GM18861 (cell line): ENCODE results near the gene KPNA6.

Experiments used
- ATAC-seq: cut with Tn5 transposase; IDR thresholded peaks from one replicate; pipeline ENCODE4 v1.9.1; 2021; ENCODE audit not compliant: unreplicated experiment

KPNA6 gene

DNA sequence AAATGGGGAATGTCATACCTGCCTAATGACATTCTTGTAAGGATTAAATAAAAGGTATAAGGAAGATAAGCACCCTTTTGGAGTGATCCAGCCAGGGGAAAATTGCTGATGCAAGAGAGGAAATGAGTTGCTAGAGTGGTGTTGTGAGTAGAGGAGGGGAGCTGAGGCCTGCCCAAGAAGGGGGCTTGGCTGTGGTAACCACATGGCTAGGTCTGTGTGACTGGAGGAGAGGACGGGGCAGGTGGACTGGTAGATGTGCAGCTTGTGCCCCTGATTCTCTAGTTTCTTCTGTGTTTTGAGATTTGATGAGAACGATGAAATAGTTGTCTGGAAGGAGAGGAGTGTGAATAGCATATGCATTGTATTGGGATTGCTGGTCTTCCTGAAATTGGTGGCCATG, 78.2 kb downstream of the KPNA6 start:
- ATAC-seq = no peak

DNA sequence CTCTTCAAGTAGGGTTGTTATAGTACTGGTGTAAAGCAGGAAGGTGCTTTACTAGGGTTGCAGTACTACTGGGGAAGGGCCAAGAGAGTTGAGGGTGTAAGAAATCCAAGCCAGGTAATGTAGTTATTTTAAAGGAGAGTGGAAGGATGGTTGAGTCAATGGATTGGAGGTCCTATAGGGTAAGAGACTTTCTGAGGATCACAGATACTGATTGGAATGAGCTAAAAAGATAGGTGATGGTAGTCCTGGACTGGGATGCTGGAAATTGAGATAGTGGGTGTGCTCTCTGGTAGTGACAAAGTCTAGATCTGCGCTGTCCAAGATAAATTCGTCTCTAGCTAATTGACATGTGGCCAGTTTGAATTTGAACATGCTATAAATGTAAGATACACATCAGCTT, 78.6 kb downstream of the KPNA6 start:
- ATAC-seq = no peak

DNA sequence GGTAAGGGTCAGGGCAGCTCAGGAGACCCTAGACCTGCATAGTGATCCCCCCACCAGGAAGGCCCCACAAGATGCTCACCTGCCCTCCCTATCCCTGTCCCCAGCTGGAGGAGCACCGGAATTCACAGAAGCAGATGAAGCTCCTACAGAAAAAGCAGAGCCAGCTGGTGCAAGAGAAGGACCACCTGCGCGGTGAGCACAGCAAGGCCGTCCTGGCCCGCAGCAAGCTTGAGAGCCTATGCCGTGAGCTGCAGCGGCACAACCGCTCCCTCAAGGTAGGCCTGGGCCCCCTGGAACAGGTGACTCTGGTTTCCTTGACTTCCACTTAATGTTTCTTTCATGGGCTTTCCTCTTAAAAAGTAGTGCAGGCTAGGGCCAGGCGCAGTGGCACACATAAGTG, 80.0 kb downstream of the KPNA6 start:
- ATAC-seq = no peak

DNA sequence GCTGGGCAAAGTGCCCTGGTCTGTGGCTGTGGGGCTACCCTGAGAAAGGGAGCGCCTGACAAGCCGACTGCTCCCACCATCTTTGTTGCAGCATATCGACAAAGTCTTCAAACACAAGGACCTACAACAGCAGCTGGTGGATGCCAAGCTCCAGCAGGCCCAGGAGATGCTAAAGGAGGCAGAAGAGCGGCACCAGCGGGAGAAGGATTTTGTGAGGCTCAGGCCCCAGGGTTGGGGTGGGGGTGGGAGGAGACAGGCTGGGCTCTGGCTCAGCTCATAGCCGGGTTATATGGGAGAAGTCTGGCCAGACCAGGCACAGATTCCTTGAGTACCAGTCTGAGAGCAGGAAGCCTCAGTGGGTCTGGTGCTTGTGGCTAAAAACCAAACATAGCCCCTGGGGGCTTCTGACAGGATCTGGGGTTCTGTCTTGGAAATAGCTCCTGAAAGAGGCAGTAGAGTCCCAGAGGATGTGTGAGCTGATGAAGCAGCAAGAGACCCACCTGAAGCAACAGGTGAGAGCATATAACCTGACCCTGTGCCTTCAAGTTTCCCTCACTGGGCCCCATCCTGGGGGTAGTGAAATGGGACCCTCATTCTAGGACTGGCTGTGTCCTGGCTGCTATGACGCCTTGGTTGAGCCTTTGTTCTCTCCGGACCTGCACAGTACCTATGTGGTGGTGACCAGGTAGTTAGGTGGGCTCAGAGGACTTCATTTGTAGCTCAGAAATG, 84.5 kb downstream of the KPNA6 start:
- no peak for ATAC-seq

DNA sequence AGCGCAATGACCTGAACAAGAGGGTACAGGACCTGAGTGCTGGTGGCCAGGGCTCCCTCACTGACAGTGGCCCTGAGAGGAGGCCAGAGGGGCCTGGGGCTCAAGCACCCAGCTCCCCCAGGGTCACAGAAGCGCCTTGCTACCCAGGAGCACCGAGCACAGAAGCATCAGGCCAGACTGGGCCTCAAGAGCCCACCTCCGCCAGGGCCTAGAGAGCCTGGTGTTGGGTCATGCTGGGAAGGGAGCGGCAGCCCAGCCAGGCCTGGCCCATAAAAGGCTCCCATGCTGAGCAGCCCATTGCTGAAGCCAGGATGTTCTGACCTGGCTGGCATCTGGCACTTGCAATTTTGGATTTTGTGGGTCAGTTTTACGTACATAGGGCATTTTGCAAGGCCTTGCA, 87.1 kb downstream of the KPNA6 start:
- no peak for ATAC-seq

DNA sequence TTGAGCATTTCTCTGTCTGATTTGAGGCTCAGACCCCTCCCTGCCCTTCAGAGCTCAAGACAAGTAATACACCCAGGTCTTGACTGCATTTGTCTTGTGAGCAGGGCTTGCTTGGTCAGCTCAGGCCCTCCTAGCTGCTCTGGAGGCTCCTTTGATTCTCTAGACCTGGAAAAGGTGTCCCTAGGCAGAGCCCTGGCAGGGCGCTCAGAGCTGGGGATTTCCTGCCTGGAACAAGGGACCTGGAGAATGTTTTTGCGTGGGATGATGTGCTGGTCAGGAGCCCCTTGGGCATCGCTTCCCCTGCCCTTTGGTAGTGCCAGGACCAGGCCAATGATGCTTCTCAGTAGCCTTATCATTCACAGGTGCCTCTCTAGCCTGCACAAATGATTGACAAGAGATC, 87.7 kb downstream of the KPNA6 start:
- ATAC-seq = no peak

DNA sequence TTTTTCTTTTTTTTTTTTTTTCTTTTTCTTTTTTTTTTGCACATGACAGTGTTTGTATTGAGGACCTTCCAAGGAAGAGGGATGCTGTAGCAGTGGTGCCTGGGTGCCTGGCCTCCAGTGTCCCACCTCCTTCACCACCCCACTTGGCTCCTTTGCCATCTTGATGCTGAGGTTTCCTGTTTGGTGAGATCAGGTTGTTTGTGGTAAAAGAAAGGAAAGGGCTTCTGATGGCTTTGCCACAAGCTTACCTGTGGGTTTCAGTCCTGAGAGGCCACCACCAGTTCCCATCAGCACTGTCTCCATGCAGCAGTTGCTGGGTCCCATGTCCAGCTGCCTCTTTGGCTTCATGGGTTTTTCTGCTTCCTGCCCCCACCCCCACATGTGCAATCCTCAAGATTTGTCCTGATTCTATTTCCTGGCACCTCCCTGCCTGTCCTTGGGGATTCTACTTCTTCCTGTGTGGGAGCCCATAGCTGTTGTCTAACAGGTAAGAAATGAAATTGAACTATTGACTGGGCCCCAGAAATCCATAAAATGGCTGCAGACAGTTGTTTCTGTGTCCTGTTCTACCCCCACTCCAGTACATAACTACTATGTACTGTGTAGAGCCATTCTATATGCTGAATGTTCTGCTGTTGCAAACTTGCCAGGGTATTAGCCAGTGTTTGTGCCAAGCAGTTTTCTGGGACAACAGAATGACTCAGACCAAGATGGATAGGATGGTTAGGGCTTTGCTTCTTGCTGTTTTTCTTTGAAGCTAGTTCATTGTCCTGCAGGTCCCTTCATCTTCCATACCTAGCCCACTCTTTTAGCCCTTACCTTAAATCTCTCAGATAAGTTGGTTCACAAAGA, 88.3 kb downstream of the KPNA6 start:
- ATAC-seq = no peak

DNA sequence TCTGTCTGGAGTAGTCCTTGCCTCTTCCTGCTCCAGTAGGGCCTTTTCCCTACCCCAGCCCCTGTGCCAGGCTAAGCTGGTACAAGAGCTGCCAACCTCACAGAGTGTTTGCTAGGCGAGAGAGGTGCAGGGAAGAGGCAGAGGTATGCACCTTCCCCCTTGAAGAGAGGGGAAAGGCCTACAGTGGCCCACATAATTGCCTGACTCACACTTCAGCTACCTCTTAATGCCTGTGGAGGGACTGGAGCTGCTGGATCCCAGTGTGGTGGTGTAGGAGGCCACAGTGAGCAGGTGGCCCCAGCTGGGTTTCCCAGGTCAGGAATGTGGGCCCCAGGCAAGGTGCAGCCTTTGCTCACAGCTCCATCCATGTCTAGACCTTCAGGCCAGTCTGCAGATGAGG, 89.2 kb downstream of the KPNA6 start:
- ATAC-seq = no peak

DNA sequence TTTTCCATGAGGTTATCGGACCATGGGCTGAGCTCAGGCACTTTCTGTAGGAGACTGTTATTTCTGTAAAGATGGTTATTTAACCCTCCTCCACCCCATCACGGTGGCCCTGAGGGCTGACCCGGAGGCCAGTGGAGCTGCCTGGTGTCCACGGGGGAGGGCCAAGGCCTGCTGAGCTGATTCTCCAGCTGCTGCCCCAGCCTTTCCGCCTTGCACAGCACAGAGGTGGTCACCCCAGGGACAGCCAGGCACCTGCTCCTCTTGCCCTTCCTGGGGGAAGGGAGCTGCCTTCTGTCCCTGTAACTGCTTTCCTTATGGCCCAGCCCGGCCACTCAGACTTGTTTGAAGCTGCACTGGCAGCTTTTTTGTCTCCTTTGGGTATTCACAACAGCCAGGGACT, 90.0 kb downstream of the KPNA6 start:
- no peak for ATAC-seq

DNA sequence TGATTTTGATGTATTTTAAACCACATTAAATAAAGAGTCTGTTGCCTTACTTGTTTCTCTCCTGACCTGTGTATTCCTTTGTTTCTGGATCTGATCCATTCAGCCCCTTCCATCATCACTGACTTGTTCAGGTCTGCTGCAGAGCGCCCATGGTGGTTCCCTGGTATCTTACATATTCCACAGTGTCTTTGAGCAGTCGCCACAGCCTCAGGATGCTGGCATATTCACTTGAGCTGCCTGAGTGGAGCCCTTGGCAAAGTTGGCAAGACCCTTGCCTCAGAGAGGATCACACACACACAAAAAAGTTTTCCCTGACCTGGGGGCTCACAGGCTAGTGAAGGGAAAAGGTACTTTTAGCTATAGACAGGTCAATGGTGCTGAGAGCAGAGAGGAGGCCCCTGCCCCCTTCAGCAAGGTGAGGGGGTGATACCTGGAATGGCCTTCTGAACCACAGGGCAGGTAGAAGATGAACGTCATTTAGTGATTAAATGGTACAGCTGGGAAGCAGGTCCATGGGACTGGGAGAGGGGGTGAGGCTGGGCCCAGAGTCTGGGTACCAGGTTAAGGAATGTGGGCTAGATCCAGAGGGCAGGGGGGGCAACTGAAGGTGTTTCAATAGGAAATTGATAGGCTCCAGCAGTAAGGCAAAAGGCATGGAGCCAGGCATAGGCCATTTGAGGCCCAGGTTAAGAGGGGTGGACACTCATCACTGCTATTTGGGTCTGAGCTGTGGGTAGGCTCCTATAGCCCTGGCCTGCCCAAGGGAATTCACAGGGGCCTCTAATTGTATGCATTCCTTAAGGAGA, 90.6 kb downstream of the KPNA6 start:
- no peak for ATAC-seq

DNA sequence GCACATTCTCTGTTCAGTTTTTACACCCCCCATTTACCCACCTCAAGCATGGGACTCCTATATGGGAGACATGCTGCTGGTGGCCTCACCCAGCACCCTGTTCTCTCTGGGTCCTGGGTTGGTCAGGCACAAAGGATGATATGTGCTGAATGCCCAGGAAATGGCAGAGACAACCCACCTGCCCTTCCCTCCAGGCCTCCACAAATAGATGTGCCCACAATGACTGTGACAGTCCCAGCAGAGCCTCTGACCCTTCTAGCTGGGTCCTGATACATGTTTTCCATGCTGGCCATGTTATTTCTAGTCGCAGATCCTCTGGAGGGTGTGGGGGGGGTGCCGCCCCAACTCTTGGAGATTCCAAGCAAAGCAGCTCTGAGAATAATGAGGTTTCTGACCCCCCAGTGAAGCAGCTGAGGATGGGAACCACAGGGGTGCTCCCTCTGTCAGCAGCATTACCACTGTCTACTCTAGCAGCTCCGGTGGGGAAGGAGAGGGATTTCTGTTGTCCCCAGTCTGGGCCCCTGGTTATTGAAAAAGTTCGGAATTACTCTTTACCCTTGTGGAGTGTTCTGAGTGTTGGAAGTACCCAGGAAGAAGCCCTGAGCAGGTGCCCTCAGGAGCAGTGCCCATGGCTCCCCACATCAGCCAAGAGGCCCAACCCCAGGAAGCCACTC, 91.3 kb downstream of the KPNA6 start:
- no peak for ATAC-seq

DNA sequence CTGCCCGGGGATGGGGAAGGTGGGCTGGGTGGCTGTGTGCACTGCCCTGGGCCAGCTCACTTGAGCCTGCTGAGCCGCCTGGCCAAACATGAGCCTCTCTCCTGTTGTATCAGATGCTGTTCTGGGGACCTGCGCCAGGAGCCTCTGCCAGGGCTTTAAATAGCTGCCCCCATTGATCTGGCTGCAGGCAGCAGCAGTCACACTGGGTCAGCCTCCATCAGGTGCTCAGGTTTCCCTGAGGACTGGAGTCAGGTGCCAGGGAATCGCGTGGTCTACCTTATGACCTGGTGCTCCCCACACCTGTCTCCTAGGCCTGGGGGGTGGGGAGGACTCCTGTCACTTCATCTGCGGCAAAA, 91.8 kb downstream of the KPNA6 start:
- no peak for ATAC-seq

DNA sequence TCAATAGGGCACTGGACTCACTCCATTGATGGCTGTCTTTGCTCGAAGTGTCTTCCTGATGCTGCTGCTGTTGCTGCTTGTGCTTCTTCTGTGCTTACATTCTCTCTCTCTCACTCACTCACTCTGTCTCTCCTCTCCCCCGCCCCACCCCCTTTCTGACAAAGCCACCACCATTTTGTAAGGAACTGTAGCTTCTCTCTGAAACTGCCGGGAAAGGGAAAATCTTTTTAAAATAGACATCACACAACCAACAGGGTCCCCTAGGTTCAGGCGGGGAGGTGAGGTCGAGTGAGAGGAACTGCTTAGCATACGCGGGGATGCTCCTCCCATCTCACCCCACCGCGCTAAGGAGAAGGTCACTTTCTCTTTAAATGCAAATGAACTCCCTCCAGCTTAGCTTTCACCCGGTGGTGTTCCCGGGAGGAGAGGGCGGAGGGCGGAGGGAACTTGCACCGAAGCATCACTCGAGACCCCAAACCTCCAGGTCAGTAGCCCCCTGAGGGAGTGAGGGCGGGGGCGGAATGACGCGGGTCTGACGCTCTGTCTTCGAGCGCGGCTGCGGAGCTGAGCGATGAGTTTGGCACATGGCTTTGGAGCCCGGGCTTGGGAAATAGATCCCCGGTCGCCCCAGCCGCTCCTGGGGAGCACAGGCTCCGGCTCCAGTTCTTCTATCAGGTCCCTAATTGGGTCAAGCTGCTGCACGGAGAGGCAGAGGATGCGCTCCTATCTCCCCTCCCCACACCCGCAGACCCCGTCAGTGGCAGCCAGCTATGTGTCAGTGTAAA, 92.6 kb downstream of the KPNA6 start, which contains the start of gene CCDC28B:
TSS of gene CCDC28B (plus strand) at position 370 of the 785 bp plus-strand sequence. CDS start 1,341 bp downstream, outside the sequence.
- ATAC-seq = no peak

DNA sequence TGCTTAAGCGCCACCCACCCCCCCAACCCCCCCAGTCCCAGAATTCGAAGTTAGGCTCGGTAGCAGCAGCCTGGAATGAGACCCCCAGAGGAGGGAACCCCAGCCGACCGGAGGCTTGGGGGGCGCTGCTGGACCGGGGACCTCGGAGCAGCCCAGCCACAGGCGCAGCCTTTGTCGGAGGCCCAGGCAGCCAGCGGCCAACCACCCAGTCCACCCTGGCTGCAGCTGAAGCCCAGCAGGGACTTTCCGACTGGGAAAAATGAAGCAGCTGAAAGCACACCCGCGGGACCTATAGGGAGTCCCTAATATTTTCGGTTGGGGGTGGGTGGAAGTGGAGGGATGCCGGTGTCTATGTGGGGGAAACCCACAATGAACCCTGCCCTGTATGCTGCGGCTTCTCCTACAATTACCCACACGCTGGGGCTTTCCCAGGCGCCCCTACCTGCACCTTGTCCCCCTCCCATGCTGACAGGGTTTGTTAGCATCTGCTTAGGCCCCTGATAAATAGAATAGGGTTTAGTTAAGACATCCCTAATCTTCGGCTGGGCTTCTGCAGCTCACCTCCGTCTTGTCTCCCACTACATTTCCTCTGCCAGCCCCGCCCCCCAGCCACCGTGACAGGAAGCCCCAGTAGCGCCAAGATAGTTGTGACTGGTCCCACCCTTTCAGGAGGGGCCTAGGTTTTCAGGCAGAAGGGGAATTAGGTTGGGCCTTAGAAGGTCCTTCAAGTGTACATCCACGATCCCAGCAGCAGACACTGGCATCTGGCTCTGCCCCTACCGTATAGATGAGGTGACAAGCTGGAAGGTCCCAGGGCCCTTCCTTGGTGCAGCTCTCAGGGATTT, 93.4 kb downstream of the KPNA6 start:
- ATAC-seq = no peak

DNA sequence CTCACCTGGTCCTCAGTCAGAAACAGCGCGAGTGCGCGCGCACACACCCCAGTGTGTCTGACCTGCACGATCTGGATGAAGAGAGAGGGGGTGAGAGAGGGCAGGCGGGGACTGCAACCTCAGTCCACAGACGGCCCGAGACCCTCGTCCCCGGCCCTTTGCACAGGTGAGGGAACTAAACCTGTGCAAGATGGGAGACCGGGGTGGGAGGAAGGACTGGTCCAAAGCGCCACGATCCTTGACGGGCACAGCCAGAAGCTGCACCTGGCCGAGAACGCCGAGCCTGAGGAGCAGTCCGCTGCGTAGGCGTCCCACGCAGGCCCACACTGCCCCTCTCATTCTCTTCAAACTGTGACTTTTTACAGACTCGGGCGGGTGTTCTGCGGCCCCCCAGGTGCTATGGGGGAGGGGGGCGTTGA, 97.1 kb downstream of the KPNA6 start:
- no peak for ATAC-seq

DNA sequence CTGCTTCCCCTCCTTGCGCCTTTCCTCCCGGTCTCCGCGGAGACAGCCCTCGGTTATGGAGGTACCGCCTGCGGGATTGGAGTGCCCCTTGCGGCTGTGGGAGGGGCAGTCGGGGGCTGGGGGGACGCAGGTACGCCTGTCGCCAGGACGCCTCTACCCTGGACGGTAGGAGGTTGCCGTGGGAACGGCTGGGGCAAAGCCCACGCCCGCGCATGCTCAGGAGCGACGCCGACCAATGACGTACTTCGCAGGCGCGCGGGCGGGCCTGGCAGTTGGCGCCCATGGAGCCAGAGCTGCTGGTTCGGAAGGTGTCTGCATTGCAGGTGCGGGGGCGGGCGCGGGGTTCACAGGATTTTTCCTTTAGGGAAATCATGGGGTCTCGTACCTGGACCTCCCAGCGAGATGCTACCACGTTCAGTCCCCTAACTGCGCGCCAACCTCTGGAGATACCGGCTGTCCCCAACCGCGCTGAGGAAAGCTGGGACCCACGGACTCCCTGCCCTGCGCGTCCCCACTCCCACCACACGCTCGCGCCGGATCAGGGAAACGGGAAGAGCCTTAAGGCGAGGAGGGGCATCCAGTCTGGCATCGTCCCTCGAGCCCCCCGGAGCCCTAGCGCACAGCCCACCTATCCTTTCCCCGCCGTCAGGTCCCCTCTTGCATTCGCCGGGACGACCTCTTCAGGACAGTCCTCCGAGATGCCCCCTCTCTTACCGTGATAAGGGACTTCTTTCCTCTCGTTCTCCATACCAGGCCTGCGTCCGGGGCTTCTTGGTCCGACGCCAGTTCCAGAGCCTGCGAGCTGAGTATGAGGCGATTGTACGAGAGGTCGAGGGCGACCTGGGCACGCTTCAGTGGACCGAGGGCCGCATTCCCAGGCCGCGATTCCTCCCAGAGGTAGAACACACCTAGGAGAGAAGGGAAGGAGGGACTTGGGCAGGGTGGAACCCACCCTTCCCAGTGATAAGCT, 97.8 kb downstream of the KPNA6 start, which contains the start of gene IQCC:
TSS of gene IQCC (plus strand) at position 271 of the 970 bp plus-strand sequence. CDS start at position 282, 11 bp downstream.
- ATAC-seq = peak; percentile 35

DNA sequence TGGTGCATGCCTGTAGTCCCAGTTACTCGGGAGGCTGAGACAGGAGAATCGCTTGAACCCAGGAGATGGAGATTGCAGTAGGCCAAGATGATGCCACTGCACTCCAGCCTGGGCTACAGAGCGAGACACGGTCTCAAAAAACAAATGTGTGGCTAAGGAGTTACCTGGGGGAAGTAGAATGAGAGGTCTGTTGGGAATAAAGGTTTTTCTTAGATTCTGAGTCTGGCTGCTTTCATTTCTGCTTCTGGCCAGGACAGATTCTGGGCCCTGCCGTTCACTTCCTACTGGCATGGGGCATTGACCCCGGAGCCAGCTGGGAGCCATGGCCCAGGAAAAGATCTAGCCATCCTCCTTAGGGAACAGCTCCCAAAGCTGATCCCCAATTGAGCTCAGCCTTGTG, 100.6 kb downstream of the KPNA6 start:
- ATAC-seq = no peak

DNA sequence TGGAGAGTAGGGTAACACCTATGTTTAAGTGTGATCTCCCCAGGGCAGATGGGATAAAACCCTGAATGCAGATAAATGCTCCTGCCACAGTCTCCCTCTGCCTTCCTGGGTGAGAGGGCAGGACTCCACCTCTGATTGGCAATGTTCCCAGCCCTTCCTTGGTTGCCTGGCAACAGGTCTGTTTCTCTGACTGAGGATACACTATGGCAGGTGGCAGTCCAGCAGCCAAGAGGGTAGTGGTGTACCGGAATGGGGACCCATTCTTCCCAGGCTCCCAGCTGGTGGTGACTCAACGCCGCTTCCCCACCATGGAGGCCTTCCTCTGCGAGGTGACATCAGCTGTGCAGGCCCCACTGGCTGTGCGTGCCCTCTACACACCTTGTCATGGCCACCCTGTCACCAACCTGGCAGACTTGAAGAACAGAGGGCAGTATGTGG, 101.1 kb downstream of the KPNA6 start, which contains the start of gene DCDC2B:
TSS of gene DCDC2B (plus strand) at position 199 of the 438 bp plus-strand sequence. CDS start at position 204, 5 bp downstream.
- no peak for ATAC-seq
